OCI-LY1 (cell line): ENCODE results near the gene CDH1.

Experiments used
- EZH2 ChIP-seq: fragments of 200-600 bp; sonication (generic), shearing (Covaris generic); IDR thresholded peaks from 2 replicates; pipeline ENCODE4 v1.8.0; 2017; ENCODE audit warnings: borderline replicate concordance, mixed run types, mild to moderate bottlenecking, antibody characterized with exemption, low read length, moderate library complexity, mixed read lengths
- TF ChIP-seq, protein P1 (sequence below): fragments of 200-600 bp; sonication (generic), shearing (Covaris generic); IDR thresholded peaks from 2 replicates; pipeline ENCODE4 v1.5.1; 2017; ENCODE audit warnings: mild to moderate bottlenecking, antibody characterized with exemption, low read length, moderate library complexity, mixed read lengths

- TF ChIP-seq, protein P1, sequence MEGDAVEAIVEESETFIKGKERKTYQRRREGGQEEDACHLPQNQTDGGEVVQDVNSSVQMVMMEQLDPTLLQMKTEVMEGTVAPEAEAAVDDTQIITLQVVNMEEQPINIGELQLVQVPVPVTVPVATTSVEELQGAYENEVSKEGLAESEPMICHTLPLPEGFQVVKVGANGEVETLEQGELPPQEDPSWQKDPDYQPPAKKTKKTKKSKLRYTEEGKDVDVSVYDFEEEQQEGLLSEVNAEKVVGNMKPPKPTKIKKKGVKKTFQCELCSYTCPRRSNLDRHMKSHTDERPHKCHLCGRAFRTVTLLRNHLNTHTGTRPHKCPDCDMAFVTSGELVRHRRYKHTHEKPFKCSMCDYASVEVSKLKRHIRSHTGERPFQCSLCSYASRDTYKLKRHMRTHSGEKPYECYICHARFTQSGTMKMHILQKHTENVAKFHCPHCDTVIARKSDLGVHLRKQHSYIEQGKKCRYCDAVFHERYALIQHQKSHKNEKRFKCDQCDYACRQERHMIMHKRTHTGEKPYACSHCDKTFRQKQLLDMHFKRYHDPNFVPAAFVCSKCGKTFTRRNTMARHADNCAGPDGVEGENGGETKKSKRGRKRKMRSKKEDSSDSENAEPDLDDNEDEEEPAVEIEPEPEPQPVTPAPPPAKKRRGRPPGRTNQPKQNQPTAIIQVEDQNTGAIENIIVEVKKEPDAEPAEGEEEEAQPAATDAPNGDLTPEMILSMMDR = no peak
- TF ChIP-seq EZH2 = no peak
Observed at GRCh38 chr16:68732042-68732680, 4.9 kb upstream of the CDH1 start.
